Gastrocnemius medialis (tissue), 4 donors: ENCODE data around the gene USP32.

Experiments
- POLR2A ChIP-seq, 2 donors: fragments of 450-650 bp; IDR thresholded peaks; one replicate each; pipeline ENCODE4 v1.6.1; 2017; ENCODE audit warnings: antibody characterized with exemption in 2 of 2, mild to moderate bottlenecking in 2 of 2, moderate library complexity in 2 of 2
- TF ChIP-seq, protein P1 (sequence below), 5 experiments: fragments of 450-650 bp in 3 of 5; fragments of 200-600 bp in 2 of 5; sonication (generic) in 2 of 5; IDR thresholded peaks in 4 of 5; conservative IDR thresholded peaks in 1 of 5; 1 replicate in 4 of 5; 2 replicates in 1 of 5; pipeline ENCODE4 v1.5.1; 2016 to 2019; ENCODE audit warnings: antibody characterized with exemption in 5 of 5, mild to moderate bottlenecking in 3 of 5, moderate library complexity in 3 of 5

DNA sequence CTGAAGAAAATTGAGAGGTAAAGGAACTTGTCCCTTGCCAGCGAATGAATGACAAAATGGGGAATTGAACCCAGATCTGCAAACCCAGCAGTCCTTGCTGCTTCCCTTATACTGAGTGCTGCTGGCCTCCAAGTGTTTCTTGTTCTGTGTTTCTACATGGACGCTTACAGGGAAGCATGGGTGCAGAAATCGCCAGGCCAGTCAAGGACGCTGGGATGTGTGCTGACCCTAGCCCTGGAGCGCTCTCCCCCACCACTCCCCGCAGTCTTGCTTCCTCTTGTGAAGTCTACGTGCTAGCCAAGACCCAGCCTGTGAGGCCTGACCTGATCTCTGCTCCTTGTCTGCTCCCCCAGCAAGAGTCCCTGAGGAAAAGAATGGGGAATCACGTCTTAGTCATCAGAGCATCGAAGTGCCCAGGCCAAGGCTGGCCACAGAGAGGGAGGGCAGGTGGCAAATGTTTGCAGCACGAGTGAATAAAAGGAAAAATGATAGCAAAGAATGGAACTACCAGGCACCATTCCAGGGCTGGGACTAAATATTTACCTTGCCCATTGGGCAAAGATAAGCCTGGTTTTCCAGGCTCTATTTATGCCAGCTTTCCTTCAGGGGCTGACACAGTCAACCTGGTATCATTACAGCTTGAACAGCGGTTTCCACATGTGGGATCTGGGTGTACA is 224.7 kb downstream of the USP32 start:
- TF ChIP-seq, protein P1, sequence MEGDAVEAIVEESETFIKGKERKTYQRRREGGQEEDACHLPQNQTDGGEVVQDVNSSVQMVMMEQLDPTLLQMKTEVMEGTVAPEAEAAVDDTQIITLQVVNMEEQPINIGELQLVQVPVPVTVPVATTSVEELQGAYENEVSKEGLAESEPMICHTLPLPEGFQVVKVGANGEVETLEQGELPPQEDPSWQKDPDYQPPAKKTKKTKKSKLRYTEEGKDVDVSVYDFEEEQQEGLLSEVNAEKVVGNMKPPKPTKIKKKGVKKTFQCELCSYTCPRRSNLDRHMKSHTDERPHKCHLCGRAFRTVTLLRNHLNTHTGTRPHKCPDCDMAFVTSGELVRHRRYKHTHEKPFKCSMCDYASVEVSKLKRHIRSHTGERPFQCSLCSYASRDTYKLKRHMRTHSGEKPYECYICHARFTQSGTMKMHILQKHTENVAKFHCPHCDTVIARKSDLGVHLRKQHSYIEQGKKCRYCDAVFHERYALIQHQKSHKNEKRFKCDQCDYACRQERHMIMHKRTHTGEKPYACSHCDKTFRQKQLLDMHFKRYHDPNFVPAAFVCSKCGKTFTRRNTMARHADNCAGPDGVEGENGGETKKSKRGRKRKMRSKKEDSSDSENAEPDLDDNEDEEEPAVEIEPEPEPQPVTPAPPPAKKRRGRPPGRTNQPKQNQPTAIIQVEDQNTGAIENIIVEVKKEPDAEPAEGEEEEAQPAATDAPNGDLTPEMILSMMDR (IDR thresholded peaks at IDR 0.05 in 4 of 5, conservative IDR thresholded peaks at IDR 0.05 in 1 of 5) = no peak
- no peak for TF ChIP-seq POLR2A (IDR thresholded peaks at IDR 0.05)
